GM23338 (cell line): ENCODE results near the gene SNAP25. TPM values are rescaled to one million over a fixed set of nuclear protein-coding genes. Genes with fewer than 3 reads are reported as not detected.

Experiments
- ATAC-seq: fragments of 200-7000 bp; cut with Tn5 transposase; 3 replicates; pipeline ENCODE4 v1.9.1; 2020
- DNase-seq: peaks from one replicate; pipeline ENCODE4 v3.0.0-alpha.2; 2015; ENCODE audit warnings: low spot score
- H2AFZ ChIP-seq: fragments of 200-600 bp; sonication (generic); 2 replicates; pipeline ENCODE4 v1.8.0; 2016; ENCODE audit warnings: antibody characterized with exemption, mild to moderate bottlenecking, moderate library complexity
- H3F3A ChIP-seq: fragments of 200-600 bp; sonication (generic); replicated peaks from 2 replicates; pipeline ENCODE4 v1.8.0; 2017; ENCODE audit warnings: antibody characterized with exemption, mixed run types, low read depth
- H3K27ac ChIP-seq: fragments of 200-600 bp; sonication (generic); 2 replicates; pipeline ENCODE4 v1.6.1; 2016; ENCODE audit warnings: low read depth
- H3K27me3 ChIP-seq: fragments of 200-600 bp; sonication (generic); 2 replicates; pipeline ENCODE4 v1.8.0; 2016; ENCODE audit warnings: mild to moderate bottlenecking, mixed run types, moderate library complexity; ENCODE audit not compliant: insufficient read depth
- H3K36me3 ChIP-seq: fragments of 200-600 bp; sonication (generic); 2 replicates; pipeline ENCODE4 v1.8.0; 2016; ENCODE audit warnings: mild to moderate bottlenecking; ENCODE audit not compliant: insufficient read depth
- H3K4me1 ChIP-seq: fragments of 200-600 bp; sonication (generic); 2 replicates; pipeline ENCODE4 v1.8.0; 2016; ENCODE audit warnings: mild to moderate bottlenecking, moderate library complexity; ENCODE audit not compliant: insufficient read depth
- H3K4me2 ChIP-seq: fragments of 200-600 bp; sonication (generic); 2 replicates; pipeline ENCODE4 v1.7.1; 2017; ENCODE audit warnings: mixed run types
- H3K4me3 ChIP-seq: fragments of 200-600 bp; sonication (generic); 2 replicates; pipeline ENCODE4 v1.6.1; 2016; ENCODE audit warnings: mixed run types
- H3K79me2 ChIP-seq: fragments of 200-600 bp; sonication (generic); replicated peaks from 2 replicates; pipeline ENCODE4 v1.8.0; 2017; ENCODE audit warnings: mild to moderate bottlenecking; ENCODE audit not compliant: insufficient read depth
- H3K9me2 ChIP-seq: fragments of 200-600 bp; sonication (generic); 2 replicates; pipeline ENCODE4 v1.8.0; 2017; ENCODE audit not compliant: insufficient read depth
- H4K20me1 ChIP-seq: fragments of 200-600 bp; sonication (generic); replicated peaks from 2 replicates; pipeline ENCODE4 v1.8.0; 2017; ENCODE audit warnings: mild to moderate bottlenecking; ENCODE audit not compliant: insufficient read depth
- H3K27ac Mint-ChIP-seq: 2 replicates; pipeline ENCODE4 v1.8.0; 2020; ENCODE audit warnings: inconsistent platforms, mild to moderate bottlenecking, moderate library complexity, mixed read lengths
- H3K27me3 Mint-ChIP-seq: 3 replicates; pipeline ENCODE4 v1.8.0; 2022; ENCODE audit warnings: low read depth, mild to moderate bottlenecking, moderate library complexity, mixed read lengths, inconsistent platforms; ENCODE audit not compliant: insufficient read depth, poor library complexity
- H3K36me3 Mint-ChIP-seq: 3 replicates; pipeline ENCODE4 v1.8.0; 2021; ENCODE audit warnings: low read depth, mild to moderate bottlenecking, inconsistent platforms, moderate library complexity, mixed read lengths
- H3K4me1 Mint-ChIP-seq: 3 replicates; pipeline ENCODE4 v1.8.0; 2020; ENCODE audit warnings: mild to moderate bottlenecking, inconsistent platforms, mixed read lengths
- H3K4me3 Mint-ChIP-seq: 3 replicates; pipeline ENCODE4 v1.8.0; 2021; ENCODE audit warnings: moderate library complexity, mild to moderate bottlenecking, inconsistent platforms, mixed read lengths
- H3K9me3 Mint-ChIP-seq: 3 replicates; pipeline ENCODE4 v1.8.0; 2020; ENCODE audit warnings: moderate library complexity, mild to moderate bottlenecking, inconsistent platforms, mixed read lengths
- CTCF ChIP-seq, 2 experiments: fragments of 200-600 bp in 1 of 2; sonication (generic) in 1 of 2; conservative IDR thresholded peaks; 2 replicates each; pipeline versions ENCODE4 v1.5.1 to v1.6.1; 2016 to 2017; ENCODE audit warnings: antibody characterized with exemption in 2 of 2, low read depth in 2 of 2, mild to moderate bottlenecking in 2 of 2, moderate library complexity in 1 of 2
- EZH2phosphoT487 ChIP-seq: fragments of 200-600 bp; sonication (generic); IDR thresholded peaks from one replicate; pipeline ENCODE4 v1.8.1; 2018; ENCODE audit warnings: antibody characterized with exemption; ENCODE audit not compliant: unreplicated experiment
- JUNB ChIP-seq: IDR thresholded peaks from one replicate; pipeline ENCODE4 v1.6.1; 2016; ENCODE audit warnings: antibody characterized with exemption; ENCODE audit not compliant: unreplicated experiment
- NANOG ChIP-seq: IDR thresholded peaks from 2 replicates; pipeline ENCODE4 v1.6.1; 2016; ENCODE audit warnings: antibody characterized with exemption, borderline replicate concordance
- POLR2AphosphoS5 ChIP-seq: IDR thresholded peaks from 2 replicates; pipeline ENCODE4 v1.6.1; 2016; ENCODE audit warnings: antibody characterized with exemption, low read depth
- STAT1 ChIP-seq: IDR thresholded peaks from one replicate; pipeline ENCODE4 v1.6.1; 2016; ENCODE audit warnings: antibody characterized with exemption; ENCODE audit not compliant: unreplicated experiment
- ZNF114 ChIP-seq: fragments of 250-450 bp; sonication (Bioruptor Pico); IDR thresholded peaks from 2 replicates; pipeline ENCODE4 v1.5.0; 2020; ENCODE audit warnings: mild to moderate bottlenecking, moderate library complexity
- ZNF331 ChIP-seq: fragments of 250-450 bp; sonication (Bioruptor Pico); IDR thresholded peaks from 2 replicates; pipeline ENCODE4 v1.5.0; 2020; ENCODE audit warnings: low read depth, mild to moderate bottlenecking, moderate library complexity
- polyA plus RNA-seq: library from polyadenylated mRNA; unstranded; fragments of >200 nt; fragmentation: Nextera tagmentation; extraction: Ambion mirVana; gene quantifications from 2 replicates; pipeline ENCODE4 v1.2.1, GENCODE V29; 2016
- total RNA-seq: library from RNA; depleted of rRNA; stranded (reverse); fragments of >200 nt; shearing (Covaris generic); gene quantifications from 2 replicates; pipeline ENCODE4 v1.2.3, GENCODE V29; 2014
- TF ChIP-seq, protein P1 (sequence below): fragments of 250-450 bp; sonication (Bioruptor Pico); IDR thresholded peaks from 2 replicates; pipeline ENCODE4 v1.5.0; 2020; ENCODE audit warnings: mild to moderate bottlenecking, moderate library complexity

Gene SNAP25
- total and polyA plus RNA-seq, 2 experiments from 2014 or later, result 0.82 to 1.3 TPM

- peaks cover 28% of the 10 kb centered on the region for H3K36me3 Mint-ChIP-seq
- H3K4me3 Mint-ChIP-seq, result no peak overlapping the region
- Histone ChIP-seq H4K20me1 (no peaks in the 10 kb centered on the region), H3K4me1 (0 out of 2 replicates have a peak, but pooled peaks cover 5% of the 10 kb centered on the region), H3K9me2 (no peaks in the 10 kb centered on the region), H3K27ac (no peak overlapping the region), H2AFZ (0 out of 2 replicates have a peak overlapping the region, but pooled peaks have one; percentile 3), H3K36me3 (no peaks in the 10 kb centered on the region), H3K27me3 (no peaks in the 10 kb centered on the region), H3K4me2 (no peak overlapping the region), H3F3A (no peaks in the 10 kb centered on the region), H3K4me3 (no peak overlapping the region), H3K79me2 (no peaks in the 10 kb centered on the region)
- peaks cover 2% of the 10 kb centered on the region for H3K27me3 Mint-ChIP-seq
- H3K27ac Mint-ChIP-seq, result no peak overlapping the region
- DNase-seq, result no peak
- TF ChIP-seq CTCF (conservative IDR thresholded peaks at IDR 0.05; ENCODE audit: low read depth in 2 of 2) (no peak), JUNB (no peak)
- H3K9me3 Mint-ChIP-seq, result peaks cover 24% of the 10 kb centered on the region
- peaks cover 10% of the 10 kb centered on the region for H3K4me1 Mint-ChIP-seq
- no peak for ATAC-seq
Measured at GRCh38 chr20:10344953-10345352, 126.3 kb downstream of the SNAP25 start.

- no peak overlapping the region for H3K4me3 ChIP-seq
- no peaks in the 10 kb centered on the region for H3K9me2 ChIP-seq
- no peak overlapping the region for H3K27ac Mint-ChIP-seq
- H3K4me1 ChIP-seq, result peaks cover 23% of the 10 kb centered on the region; the same call in 1 of the 2 replicates
- H3K36me3 ChIP-seq, result no peaks in the 10 kb centered on the region
- ATAC-seq (no peak), DNase-seq (no peak)
- peaks cover 28% of the 10 kb centered on the region for H3K4me1 Mint-ChIP-seq
- no peaks in the 10 kb centered on the region for H3K27me3 ChIP-seq
- H4K20me1 ChIP-seq, result no peaks in the 10 kb centered on the region
- H3K4me2 ChIP-seq, result no peak overlapping the region
- peaks cover 12% of the 10 kb centered on the region for H3K9me3 Mint-ChIP-seq
- H3K4me3 Mint-ChIP-seq, result no peak overlapping the region
- H3F3A ChIP-seq, result no peaks in the 10 kb centered on the region
- H3K36me3 Mint-ChIP-seq, result peaks cover 22% of the 10 kb centered on the region
- no peak overlapping the region for H3K27ac ChIP-seq
- no peak overlapping the region for H2AFZ ChIP-seq
- H3K79me2 ChIP-seq, result no peaks in the 10 kb centered on the region
- H3K27me3 Mint-ChIP-seq, result no peaks in the 10 kb centered on the region
- no peak for TF ChIP-seq EZH2phosphoT487
- no peak for TF ChIP-seq ZNF114
- TF ChIP-seq, protein P1, sequence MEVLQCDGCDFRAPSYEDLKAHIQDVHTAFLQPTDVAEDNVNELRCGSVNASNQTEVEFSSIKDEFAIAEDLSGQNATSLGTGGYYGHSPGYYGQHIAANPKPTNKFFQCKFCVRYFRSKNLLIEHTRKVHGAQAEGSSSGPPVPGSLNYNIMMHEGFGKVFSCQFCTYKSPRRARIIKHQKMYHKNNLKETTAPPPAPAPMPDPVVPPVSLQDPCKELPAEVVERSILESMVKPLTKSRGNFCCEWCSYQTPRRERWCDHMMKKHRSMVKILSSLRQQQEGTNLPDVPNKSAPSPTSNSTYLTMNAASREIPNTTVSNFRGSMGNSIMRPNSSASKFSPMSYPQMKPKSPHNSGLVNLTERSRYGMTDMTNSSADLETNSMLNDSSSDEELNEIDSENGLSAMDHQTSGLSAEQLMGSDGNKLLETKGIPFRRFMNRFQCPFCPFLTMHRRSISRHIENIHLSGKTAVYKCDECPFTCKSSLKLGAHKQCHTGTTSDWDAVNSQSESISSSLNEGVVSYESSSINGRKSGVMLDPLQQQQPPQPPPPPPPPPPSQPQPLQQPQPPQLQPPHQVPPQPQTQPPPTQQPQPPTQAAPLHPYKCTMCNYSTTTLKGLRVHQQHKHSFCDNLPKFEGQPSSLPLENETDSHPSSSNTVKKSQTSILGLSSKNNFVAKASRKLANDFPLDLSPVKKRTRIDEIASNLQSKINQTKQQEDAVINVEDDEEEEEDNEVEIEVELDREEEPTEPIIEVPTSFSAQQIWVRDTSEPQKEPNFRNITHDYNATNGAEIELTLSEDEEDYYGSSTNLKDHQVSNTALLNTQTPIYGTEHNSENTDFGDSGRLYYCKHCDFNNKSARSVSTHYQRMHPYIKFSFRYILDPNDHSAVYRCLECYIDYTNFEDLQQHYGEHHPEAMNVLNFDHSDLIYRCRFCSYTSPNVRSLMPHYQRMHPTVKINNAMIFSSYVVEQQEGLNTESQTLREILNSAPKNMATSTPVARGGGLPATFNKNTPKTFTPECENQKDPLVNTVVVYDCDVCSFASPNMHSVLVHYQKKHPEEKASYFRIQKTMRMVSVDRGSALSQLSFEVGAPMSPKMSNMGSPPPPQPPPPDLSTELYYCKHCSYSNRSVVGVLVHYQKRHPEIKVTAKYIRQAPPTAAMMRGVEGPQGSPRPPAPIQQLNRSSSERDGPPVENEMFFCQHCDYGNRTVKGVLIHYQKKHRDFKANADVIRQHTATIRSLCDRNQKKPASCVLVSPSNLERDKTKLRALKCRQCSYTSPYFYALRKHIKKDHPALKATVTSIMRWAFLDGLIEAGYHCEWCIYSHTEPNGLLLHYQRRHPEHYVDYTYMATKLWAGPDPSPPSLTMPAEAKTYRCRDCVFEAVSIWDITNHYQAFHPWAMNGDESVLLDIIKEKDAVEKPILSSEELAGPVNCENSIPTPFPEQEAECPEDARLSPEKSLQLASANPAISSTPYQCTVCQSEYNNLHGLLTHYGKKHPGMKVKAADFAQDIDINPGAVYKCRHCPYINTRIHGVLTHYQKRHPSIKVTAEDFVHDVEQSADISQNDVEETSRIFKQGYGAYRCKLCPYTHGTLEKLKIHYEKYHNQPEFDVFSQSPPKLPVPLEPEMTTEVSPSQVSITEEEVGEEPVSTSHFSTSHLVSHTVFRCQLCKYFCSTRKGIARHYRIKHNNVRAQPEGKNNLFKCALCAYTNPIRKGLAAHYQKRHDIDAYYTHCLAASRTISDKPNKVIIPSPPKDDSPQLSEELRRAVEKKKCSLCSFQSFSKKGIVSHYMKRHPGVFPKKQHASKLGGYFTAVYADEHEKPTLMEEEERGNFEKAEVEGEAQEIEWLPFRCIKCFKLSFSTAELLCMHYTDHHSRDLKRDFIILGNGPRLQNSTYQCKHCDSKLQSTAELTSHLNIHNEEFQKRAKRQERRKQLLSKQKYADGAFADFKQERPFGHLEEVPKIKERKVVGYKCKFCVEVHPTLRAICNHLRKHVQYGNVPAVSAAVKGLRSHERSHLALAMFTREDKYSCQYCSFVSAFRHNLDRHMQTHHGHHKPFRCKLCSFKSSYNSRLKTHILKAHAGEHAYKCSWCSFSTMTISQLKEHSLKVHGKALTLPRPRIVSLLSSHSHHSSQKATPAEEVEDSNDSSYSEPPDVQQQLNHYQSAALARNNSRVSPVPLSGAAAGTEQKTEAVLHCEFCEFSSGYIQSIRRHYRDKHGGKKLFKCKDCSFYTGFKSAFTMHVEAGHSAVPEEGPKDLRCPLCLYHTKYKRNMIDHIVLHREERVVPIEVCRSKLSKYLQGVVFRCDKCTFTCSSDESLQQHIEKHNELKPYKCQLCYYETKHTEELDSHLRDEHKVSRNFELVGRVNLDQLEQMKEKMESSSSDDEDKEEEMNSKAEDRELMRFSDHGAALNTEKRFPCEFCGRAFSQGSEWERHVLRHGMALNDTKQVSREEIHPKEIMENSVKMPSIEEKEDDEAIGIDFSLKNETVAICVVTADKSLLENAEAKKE, result no peak
- TF ChIP-seq CTCF (conservative IDR thresholded peaks at IDR 0.05; ENCODE audit: low read depth in 2 of 2), result no peak
- TF ChIP-seq ZNF331 (CRISPR knock-in tag), result no peak
- no peak for TF ChIP-seq STAT1
- TF ChIP-seq NANOG, result no peak
- no peak for TF ChIP-seq POLR2AphosphoS5
Measured at GRCh38 chr20:10347086-10347880, 128.7 kb downstream of the SNAP25 start.
